Measurements from ENCODE around the gene BECN2.

The BECN2 gene, protein sequence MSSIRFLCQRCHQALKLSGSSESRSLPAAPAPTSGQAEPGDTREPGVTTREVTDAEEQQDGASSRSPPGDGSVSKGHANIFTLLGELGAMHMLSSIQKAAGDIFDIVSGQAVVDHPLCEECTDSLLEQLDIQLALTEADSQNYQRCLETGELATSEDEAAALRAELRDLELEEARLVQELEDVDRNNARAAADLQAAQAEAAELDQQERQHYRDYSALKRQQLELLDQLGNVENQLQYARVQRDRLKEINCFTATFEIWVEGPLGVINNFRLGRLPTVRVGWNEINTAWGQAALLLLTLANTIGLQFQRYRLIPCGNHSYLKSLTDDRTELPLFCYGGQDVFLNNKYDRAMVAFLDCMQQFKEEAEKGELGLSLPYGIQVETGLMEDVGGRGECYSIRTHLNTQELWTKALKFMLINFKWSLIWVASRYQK

DNA sequence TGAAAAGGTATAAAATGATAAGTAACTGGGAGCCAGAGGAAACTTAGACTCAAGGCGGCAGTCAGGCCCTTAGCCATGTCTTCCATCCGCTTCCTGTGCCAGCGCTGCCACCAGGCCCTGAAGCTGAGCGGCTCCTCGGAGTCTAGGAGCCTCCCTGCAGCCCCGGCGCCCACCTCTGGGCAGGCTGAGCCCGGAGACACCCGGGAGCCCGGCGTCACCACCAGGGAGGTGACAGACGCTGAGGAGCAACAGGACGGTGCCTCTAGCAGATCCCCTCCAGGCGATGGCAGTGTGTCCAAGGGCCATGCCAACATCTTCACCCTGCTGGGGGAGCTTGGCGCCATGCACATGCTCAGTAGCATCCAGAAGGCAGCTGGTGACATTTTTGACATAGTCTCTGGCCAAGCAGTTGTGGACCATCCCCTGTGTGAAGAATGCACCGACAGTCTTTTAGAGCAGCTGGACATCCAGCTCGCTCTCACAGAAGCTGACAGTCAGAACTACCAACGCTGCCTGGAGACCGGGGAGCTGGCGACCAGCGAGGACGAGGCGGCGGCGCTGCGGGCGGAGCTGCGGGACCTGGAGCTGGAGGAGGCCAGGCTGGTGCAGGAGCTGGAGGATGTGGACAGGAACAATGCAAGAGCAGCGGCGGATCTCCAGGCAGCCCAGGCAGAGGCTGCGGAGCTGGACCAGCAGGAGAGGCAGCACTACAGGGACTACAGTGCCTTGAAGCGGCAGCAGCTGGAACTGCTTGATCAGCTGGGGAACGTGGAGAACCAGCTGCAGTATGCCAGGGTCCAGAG, at the start of gene BECN2:
BECN2 (plus strand) TSS at position 76 of the 803 bp plus-strand sequence; CDS start at position 76, 0 bp downstream.
- no peak for TF ChIP-seq CTCF (conservative IDR thresholded peaks at IDR 0.05; ENCODE audit: low read depth, low read length)

DNA sequence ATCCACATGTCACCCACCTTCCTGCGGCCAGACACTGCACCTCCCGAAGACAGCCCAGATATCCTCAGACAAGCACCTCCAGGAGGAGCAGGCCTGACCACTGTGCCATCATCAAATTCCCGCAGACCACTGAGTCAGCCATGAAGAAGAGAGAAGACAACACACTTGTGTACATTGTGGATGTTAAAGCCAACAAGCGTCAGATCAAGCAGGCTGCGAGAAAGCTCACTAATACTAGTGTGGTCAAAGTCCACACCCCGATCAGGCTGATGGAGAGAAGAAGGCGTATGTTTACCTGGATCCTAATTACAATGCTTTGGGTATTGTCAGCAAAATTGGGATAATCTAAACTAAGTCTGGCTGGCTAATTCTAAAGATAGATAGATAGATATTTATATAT, 41.4 kb upstream of the BECN2 start:
- TF ChIP-seq CTCF (conservative IDR thresholded peaks at IDR 0.05; ENCODE audit: low read depth, low read length), result no peak
- DNase-seq (ENCODE audit: low read depth), result no peak
- H3K4me3 ChIP-seq (ENCODE audit: low read depth, low read length), result no peak overlapping the region

More for the DNA sequence above, at the start of gene BECN2:
- H3K4me3 ChIP-seq (ENCODE audit: low read depth, low read length), result no peak within 1 kb of the TSS
- no peak for DNase-seq (ENCODE audit: low read depth)

- H3K4me3 ChIP-seq (ENCODE audit: low read depth, low read length), result no peak overlapping the region
- DNase-seq (ENCODE audit: low read depth), result no peak
- TF ChIP-seq CTCF (conservative IDR thresholded peaks at IDR 0.05; ENCODE audit: low read depth, low read length), result no peak
Measured at GRCh38 chr1:241917487-241917886, 40.1 kb upstream of the BECN2 start.

DNA sequence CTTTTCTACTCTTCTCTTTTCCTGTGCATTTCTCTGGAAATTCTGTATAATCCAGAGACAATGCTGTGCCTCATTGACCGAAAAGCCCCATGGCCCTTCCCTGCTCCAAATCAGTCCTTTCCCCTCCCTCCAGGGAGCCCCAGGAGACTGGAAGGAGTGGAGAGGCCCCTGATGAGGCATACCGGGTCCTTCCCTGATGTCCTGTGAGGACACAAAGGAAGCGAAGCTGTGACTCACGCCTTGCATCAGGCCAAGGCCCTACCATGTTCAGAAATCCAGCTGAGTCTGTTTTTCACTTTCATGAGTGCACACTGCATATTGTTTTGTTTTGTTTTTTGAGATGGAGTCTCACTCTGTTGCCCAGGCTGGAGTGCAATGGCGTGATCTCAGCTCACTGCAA, 38.7 kb upstream of the BECN2 start:
- DNase-seq (ENCODE audit: low read depth), result peak; percentile 79
- no peak overlapping the region for H3K4me3 ChIP-seq (ENCODE audit: low read depth, low read length)
- no peak for TF ChIP-seq CTCF (conservative IDR thresholded peaks at IDR 0.05; ENCODE audit: low read depth, low read length)

GRCh38 chr1:241924080-241924808, 33.3 kb upstream of the BECN2 start:
- no peak overlapping the region for H3K4me3 ChIP-seq (ENCODE audit: low read depth, low read length)
- TF ChIP-seq CTCF (conservative IDR thresholded peaks at IDR 0.05; ENCODE audit: low read depth, low read length), result no peak
- DNase-seq (ENCODE audit: low read depth), result no peak

DNA sequence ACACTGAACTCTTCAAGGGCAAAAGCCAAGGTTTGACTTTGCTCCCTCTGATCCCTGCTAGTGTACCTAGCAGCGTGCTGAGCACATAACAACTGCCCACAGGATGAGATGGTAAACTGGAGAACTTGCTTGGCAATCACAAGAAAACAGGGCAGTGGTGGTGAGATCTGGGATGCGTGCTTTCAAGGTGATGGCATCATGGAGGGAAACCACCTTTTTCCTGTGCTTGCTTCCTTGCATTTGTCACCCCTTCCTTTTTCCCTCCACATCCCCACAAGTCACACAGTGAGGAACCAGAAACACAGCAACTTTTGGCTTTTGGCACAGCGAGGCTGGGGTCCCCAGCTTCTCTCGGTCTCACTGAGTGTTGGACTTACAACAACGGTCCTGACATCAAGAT, 31.4 kb upstream of the BECN2 start:
- no peak for TF ChIP-seq CTCF (conservative IDR thresholded peaks at IDR 0.05; ENCODE audit: low read depth, low read length)
- DNase-seq (ENCODE audit: low read depth), result no peak

More for the DNA sequence above, 31.4 kb upstream of the BECN2 start:
- no peak overlapping the region for H3K4me3 ChIP-seq (ENCODE audit: low read depth, low read length)

All from choroid plexus epithelial cell (primary cell).